A673 (cell line): ENCODE data around the gene HAUS3. TPM values are rescaled to one million over a fixed set of nuclear protein-coding genes. Genes with fewer than 3 reads are reported as not detected.
A peak's percentile ranks its signal among the peaks of the same experiment; 100 is the strongest.

Source experiments
- BruUV-seq: library from RNA; stranded (reverse); fragments of 400-500 nt; replicated peaks from 2 replicates; lab custom pipeline; 2021; lab: Mats Ljungman, UMichigan
- CTCF ChIA-PET: fragments of 300-600 bp; sonication (Branson Sonifier 250); formaldehyde crosslinking; loops from one replicate; lab custom pipeline; 2022; ENCODE audit warnings: antibody characterized with exemption; lab: Charles Lee
- POLR2A ChIA-PET: fragments of 300-600 bp; sonication (Branson Sonifier 250); formaldehyde crosslinking; loops from one replicate; lab custom pipeline; 2022; ENCODE audit warnings: antibody characterized with exemption; ENCODE audit not compliant: low non-redundant PET; lab: Charles Lee
- DNase-seq: peaks from one replicate; pipeline ENCODE4 v3.0.0-alpha.2; 2015; ENCODE audit warnings: low spot score
- H3K27ac ChIP-seq: fragments of 200-600 bp; sonication (generic); 2 replicates; pipeline ENCODE4 v1.5.1; 2016; ENCODE audit warnings: mixed run types, low read depth, mild to moderate bottlenecking, mixed read lengths, antibody characterized with exemption, low read length; ENCODE audit not compliant: poor library complexity, severe bottlenecking
- H3K27me3 ChIP-seq: fragments of 200-600 bp; sonication (generic); replicated peaks from 2 replicates; pipeline ENCODE4 v1.6.1; 2017; ENCODE audit warnings: mixed run types, low read depth, mild to moderate bottlenecking, mixed read lengths, antibody characterized with exemption, low read length; ENCODE audit not compliant: insufficient read depth, poor library complexity
- H3K36me3 ChIP-seq: fragments of 200-600 bp; sonication (generic); 2 replicates; pipeline ENCODE4 v1.6.1; 2016; ENCODE audit warnings: mixed run types, mild to moderate bottlenecking, mixed read lengths, antibody characterized with exemption, low read length; ENCODE audit not compliant: insufficient read depth, poor library complexity, severe bottlenecking
- H3K4me1 ChIP-seq: fragments of 200-600 bp; sonication (generic); 2 replicates; pipeline ENCODE4 v1.6.1; 2017; ENCODE audit warnings: mixed run types, mild to moderate bottlenecking, mixed read lengths, antibody characterized with exemption, low read length; ENCODE audit not compliant: insufficient read depth, poor library complexity, severe bottlenecking
- H3K4me3 ChIP-seq: fragments of 200-600 bp; sonication (generic); 2 replicates; pipeline ENCODE4 v1.5.1; 2016; ENCODE audit warnings: low read depth, mixed run types, mild to moderate bottlenecking, mixed read lengths, low read length; ENCODE audit not compliant: poor library complexity, severe bottlenecking
- H3K9me3 ChIP-seq: fragments of 200-600 bp; sonication (generic); 2 replicates; pipeline ENCODE4 v1.6.1; 2016; ENCODE audit warnings: mixed run types, low read depth, mild to moderate bottlenecking, mixed read lengths, antibody characterized with exemption, low read length; ENCODE audit not compliant: poor library complexity, severe bottlenecking
- EZH2 ChIP-seq: fragments of 200-600 bp; sonication (generic); IDR thresholded peaks from 2 replicates; pipeline ENCODE4 v1.6.1; 2017; ENCODE audit warnings: borderline replicate concordance, low read depth, mild to moderate bottlenecking, mixed read lengths, antibody characterized with exemption, low read length; ENCODE audit not compliant: poor library complexity, severe bottlenecking
- intact Hi-C: fragments of 100-400 bp; cut with micrococcal nuclease; formaldehyde crosslinking; loops from one replicate; pipeline ENCODE4 v1.10.0; 2022; ENCODE audit not compliant: unreplicated experiment
- total RNA-seq: library from RNA; stranded (reverse); gene quantifications from 2 replicates; pipeline ENCODE4 v1.2.3, GENCODE V29; 2021
- TF ChIP-seq, protein P1 (sequence below): fragments of 300-800, 200-600 bp; sonication (generic); conservative IDR thresholded peaks from 2 replicates; pipeline ENCODE4 v1.5.1; 2017; ENCODE audit warnings: low read depth, mild to moderate bottlenecking, antibody characterized with exemption, low read length, moderate library complexity, mixed read lengths

Gene HAUS3
- total RNA-seq, 1 experiment from 2014 or later: 27.7 TPM

DNA sequence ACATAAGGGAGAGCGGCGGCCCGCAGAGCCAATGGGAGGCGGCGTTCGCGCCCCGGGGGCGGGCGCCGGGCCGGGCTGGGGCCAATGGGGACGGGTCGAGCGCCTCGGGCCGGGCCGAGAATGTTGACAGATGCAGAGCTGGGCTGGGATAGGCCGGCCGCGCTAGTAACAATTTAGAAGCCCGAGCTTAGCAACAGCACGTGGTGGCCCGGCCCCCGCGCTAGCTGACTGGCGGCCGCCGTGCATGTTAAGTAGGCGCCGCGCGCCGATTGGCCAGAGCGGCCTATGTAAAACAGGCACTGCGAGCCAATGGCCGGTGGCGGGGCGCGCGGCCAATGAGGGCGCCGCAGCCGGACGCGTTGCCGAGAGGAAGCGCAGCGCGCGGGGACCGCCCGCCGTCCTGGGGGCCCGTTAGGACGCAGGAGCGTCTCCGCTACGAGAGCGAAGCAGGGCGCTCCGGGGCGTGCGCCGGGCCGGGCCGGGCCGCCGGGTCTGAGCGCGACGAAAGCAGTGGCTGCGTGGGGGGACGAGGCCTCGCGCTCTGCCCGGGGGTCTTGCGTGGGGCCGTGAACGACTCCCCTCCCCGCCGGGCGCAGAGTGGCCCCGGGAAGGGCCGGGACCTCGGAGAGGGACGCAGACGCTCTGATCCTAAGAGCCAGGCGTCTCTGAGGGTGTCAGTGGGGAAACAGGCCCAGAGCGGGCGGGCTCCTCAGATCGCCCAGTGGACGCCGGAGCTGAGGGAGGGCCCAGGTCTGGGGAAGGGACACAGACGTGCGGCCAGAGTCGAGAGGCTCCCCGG lies 20.4 kb upstream of the HAUS3 start:
- no peaks in the 10 kb centered on the region for H3K9me3 ChIP-seq
- intact Hi-C loops: loop anchor here (10.0 kb wide), 1 partner anchor 152 kb away; the partner anchor contains the start of genes CFAP99 and ZFYVE28
- DNase-seq: peak; percentile 99
- BruUV-seq: no TSS peak
- H3K36me3 ChIP-seq: no peaks in the 10 kb centered on the region
- no peaks in the 10 kb centered on the region for H3K4me1 ChIP-seq
- ChIA-PET CTCF (interaction anchor here (0.6 kb wide), 1 partner anchor 74 kb away, joined by 9 read pairs; no protein-coding TSS in a partner anchor), POLR2A (interaction anchor here (0.6 kb wide), 2 partner anchors 218 to 795 kb away, joined by 4 to 5 read pairs; no protein-coding TSS in a partner anchor)
- peak overlapping the region; percentile 93 for H3K27ac ChIP-seq
- no peaks in the 10 kb centered on the region for H3K27me3 ChIP-seq
- peak overlapping the region; percentile 67 for H3K4me3 ChIP-seq
- no peak for TF ChIP-seq EZH2
- TF ChIP-seq, protein P1, sequence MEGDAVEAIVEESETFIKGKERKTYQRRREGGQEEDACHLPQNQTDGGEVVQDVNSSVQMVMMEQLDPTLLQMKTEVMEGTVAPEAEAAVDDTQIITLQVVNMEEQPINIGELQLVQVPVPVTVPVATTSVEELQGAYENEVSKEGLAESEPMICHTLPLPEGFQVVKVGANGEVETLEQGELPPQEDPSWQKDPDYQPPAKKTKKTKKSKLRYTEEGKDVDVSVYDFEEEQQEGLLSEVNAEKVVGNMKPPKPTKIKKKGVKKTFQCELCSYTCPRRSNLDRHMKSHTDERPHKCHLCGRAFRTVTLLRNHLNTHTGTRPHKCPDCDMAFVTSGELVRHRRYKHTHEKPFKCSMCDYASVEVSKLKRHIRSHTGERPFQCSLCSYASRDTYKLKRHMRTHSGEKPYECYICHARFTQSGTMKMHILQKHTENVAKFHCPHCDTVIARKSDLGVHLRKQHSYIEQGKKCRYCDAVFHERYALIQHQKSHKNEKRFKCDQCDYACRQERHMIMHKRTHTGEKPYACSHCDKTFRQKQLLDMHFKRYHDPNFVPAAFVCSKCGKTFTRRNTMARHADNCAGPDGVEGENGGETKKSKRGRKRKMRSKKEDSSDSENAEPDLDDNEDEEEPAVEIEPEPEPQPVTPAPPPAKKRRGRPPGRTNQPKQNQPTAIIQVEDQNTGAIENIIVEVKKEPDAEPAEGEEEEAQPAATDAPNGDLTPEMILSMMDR: no peak

GRCh38 chr4:2261853-2262144 lies 19.9 kb upstream of the HAUS3 start, which contains the start of gene MXD4:
MXD4 (minus strand) TSS chr4:2262109; CDS start chr4:2261980, 129 bp downstream.
- no TSS peak for BruUV-seq
- Histone ChIP-seq H3K4me3 (peak within 1 kb of the TSS; percentile 67), H3K9me3 (no peaks in the 10 kb centered on the region), H3K4me1 (peaks cover 3% of the 10 kb centered on the region), H3K36me3 (no peaks in the 10 kb centered on the region), H3K27ac (peak within 1 kb of the TSS; percentile 93), H3K27me3 (no peaks in the 10 kb centered on the region)
- CTCF ChIA-PET: no interaction called here
- intact Hi-C loops: loop anchor here (10.0 kb wide), 1 partner anchor 153 kb away; the partner anchor contains the start of genes CFAP99 and ZFYVE28
- POLR2A ChIA-PET: no interaction called here
- TF ChIP-seq, protein P1: no peak
- TF ChIP-seq EZH2: no peak
- peak; percentile 24 for DNase-seq

GRCh38 chr4:2261110-2261852 lies 19.4 kb upstream of the HAUS3 start:
- TF ChIP-seq, protein P1: no peak
- no peak for TF ChIP-seq EZH2
- Histone ChIP-seq H3K27me3 (no peaks in the 10 kb centered on the region), H3K4me3 (peak overlapping the region; percentile 67), H3K9me3 (no peaks in the 10 kb centered on the region), H3K27ac (peak overlapping the region; percentile 54), H3K36me3 (no peaks in the 10 kb centered on the region), H3K4me1 (peaks cover 8% of the 10 kb centered on the region)
- ChIA-PET CTCF (no interaction called here), POLR2A (no interaction called here)
- peak; percentile 61 for DNase-seq
- no TSS peak for BruUV-seq
- intact Hi-C loops: loop anchor here (10.0 kb wide), 1 partner anchor 154 kb away; the partner anchor contains the start of genes CFAP99 and ZFYVE28
